Mesodermal cell (in vitro differentiated cells): ENCODE data around the gene TRPV3.
A peak's percentile ranks its signal among the peaks of the same experiment; 100 is the strongest.
"Not testable (repeated sequence)": the region's sequence is repeated elsewhere in the genome, so short reads cannot be mapped to it uniquely, and the experiment has no call there.

Source experiments
- H3K27ac ChIP-seq: 2 replicates; pipeline ENCODE4 v1.7.0; 2013; ENCODE audit warnings: mild to moderate bottlenecking, low read depth, low read length, moderate library complexity; ENCODE audit not compliant: severe bottlenecking
- H3K36me3 ChIP-seq: 2 replicates; pipeline ENCODE4 v1.7.1; 2013; ENCODE audit warnings: mild to moderate bottlenecking, low read length, moderate library complexity; ENCODE audit not compliant: control insufficient read depth, insufficient read depth
- H3K4me1 ChIP-seq: one replicate; pipeline ENCODE4 v1.7.1; 2013; ENCODE audit warnings: mild to moderate bottlenecking, low read length; ENCODE audit not compliant: insufficient read depth, control insufficient read depth, poor library complexity, severe bottlenecking
- H3K4me3 ChIP-seq: 2 replicates; pipeline ENCODE4 v1.7.0; 2013; ENCODE audit warnings: low read length, control low read depth, mild to moderate bottlenecking; ENCODE audit not compliant: insufficient read depth, poor library complexity, severe bottlenecking; ENCODE audit errors: extremely low read depth
- H3K9me3 ChIP-seq: 2 replicates; pipeline ENCODE4 v1.7.1; 2013; ENCODE audit warnings: mild to moderate bottlenecking, low read length, moderate library complexity; ENCODE audit not compliant: control insufficient read depth
- WGBS, 2 experiments: methylation state at CpG; one replicate each; pipeline ENCODE4 v1.1.5; 2013; ENCODE audit warnings: missing lambda C conversion rate in 2 of 2; ENCODE audit not compliant: insufficient coverage in 2 of 2; 5-methylcytosine and 5-hydroxymethylcytosine counted together

The TRPV3 gene

DNA sequence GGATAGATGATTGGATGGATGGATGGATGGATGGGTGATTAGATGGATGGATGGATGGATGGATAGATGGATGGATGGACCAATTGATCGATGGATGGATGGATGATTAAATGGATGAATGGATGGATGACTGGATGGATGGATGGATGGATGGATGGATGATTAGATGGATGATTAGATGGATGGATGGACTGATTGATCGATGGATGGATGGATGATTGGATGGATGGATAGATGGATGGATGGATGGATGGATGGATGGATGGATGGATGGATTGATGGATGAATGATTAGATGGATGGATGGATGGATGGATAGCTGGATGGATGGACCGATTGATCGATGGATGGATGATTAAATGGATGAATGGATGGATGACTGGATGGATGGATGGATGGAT, 38.1 kb downstream of the TRPV3 start:
- not testable (repeated sequence) for H3K4me1 ChIP-seq, H3K4me3 ChIP-seq, H3K36me3 ChIP-seq, H3K9me3 ChIP-seq, H3K27ac ChIP-seq
- 85 to 98% methylated on average over 4 of the region's 4 CpGs for WGBS, 2 experiments

DNA sequence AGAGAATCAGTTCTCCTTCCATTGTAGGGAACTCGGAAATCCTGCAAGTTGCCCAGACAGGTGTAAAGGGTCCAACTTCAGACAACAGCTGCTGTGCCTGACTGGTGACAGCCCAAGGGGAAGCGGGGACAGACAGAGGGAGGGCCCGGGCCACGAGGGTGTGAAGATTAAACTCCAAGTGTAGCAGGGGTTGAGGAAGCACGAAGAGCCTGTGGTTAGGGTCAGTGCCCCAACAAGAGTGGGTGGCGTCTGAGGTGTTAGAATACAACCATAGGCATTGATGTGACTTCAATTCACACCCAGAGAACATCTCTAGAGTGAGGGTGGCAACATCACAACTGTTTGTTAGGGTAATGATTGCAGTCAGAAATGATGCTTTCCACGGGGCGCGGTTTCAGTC, 42.7 kb downstream of the TRPV3 start:
- no peaks in the 10 kb centered on the region for H3K9me3 ChIP-seq
- H3K4me1 ChIP-seq, result peaks cover 5% of the 10 kb centered on the region
- H3K27ac ChIP-seq, result no peak overlapping the region
- no peak overlapping the region for H3K4me3 ChIP-seq
- WGBS, 2 experiments, result 89 to 96% methylated on average over 3 to 9 of the region's 9 CpGs
- H3K36me3 ChIP-seq, result no peaks in the 10 kb centered on the region

DNA sequence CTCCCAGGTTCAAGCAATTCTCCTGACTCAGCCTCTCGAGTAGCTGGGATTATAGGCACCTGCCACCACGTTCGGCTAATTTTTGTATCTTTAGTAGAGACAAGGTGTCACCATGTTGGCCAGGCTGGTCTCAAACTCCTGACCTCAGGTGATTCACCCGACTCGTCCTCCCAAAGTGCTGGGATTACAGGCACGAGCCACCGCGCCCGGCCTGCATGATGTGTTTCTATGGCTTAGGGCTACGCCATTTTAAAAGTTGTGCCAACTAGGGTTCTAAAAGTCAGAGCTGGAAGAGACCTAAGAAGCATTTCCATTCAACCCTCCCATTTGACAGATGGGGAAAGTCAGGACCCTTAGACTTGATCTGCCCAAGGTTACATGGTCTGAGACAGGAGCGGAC, 43.4 kb downstream of the TRPV3 start:
- H3K4me1 ChIP-seq, H3K4me3 ChIP-seq, H3K36me3 ChIP-seq, H3K27ac ChIP-seq, H3K9me3 ChIP-seq: not testable (repeated sequence)
- 95% methylated on average over 11 of the region's 11 CpGs for WGBS, 2 experiments

DNA sequence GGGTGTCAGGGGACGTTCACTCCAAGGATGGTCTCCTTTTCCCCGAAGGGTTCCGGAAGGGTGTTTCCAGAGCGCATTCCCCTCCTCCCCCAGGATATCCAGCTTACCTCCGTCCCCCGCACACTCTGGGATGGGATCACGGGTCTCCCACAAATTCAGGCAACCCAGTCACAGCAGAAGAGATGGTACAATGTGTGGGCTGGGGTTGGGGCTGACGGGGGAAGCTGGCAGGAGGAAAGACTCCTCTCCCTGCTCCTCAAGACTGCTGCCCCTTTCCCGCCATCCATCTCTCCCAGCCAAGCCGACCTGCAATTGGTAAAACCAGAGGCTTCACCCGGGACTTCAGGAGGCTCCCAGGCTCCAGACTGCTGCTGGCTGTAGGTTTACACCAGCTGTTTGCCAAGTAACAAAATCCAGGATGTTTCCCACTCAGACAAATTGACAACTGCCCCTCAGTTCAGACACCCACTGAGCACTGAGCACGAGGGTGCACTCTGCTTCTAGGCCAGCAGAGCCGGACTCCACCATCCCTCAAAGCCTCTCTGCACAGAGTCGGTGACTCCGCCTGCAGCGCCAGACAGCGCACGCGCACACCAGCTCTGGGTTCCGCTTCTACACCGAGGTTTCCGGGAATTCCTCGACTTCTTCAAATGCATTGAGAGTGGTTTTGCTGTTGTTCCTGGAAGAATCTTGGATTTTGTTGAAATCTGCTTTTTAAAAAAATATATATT, 44.1 kb downstream of the TRPV3 start:
- 84 to 85% methylated on average over 14 to 16 of the region's 23 CpGs for WGBS, 2 experiments
- H3K9me3 ChIP-seq, result no peaks in the 10 kb centered on the region
- H3K4me1 ChIP-seq, result peaks cover 5% of the 10 kb centered on the region
- no peak overlapping the region for H3K4me3 ChIP-seq
- H3K36me3 ChIP-seq, result no peaks in the 10 kb centered on the region
- peak overlapping the region; percentile 74 for H3K27ac ChIP-seq

DNA sequence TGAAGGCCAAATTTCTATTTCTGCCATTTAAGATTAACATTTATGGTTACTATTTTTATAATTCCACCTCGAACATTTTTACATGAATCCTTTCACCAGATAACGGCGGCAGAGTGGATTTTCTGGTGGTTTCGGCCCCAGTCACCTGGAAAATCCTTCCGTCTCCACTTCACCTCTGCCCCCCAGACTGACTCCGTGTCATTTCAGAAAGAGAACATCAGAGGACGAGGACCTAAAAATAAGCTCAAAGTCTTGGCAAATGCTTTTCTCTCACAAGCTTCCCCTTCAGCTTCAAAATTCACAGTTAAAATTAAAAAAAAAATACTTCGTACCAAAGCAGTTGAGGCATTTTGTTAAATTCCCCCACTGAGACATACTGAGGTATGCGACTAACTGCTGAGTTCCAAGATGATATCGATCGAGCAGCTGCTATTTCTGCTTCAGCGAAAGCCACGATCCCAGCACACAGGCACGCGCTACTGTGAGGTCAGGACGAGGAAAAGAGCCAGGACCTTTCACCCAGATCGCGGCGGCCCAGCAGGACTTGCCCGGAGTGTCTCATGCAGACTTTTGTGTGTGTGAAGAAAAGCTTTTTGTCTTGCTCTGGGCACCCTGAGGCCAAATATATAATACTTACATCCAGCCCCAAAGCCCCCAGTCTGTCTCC, 45.0 kb downstream of the TRPV3 start:
- Histone ChIP-seq H3K4me1 (peaks cover 5% of the 10 kb centered on the region), H3K27ac (peak overlapping the region; percentile 74), H3K9me3 (no peaks in the 10 kb centered on the region), H3K4me3 (no peak overlapping the region), H3K36me3 (no peaks in the 10 kb centered on the region)
- 46 to 79% methylated on average over 10 to 18 of the region's 20 CpGs for WGBS, 2 experiments

DNA sequence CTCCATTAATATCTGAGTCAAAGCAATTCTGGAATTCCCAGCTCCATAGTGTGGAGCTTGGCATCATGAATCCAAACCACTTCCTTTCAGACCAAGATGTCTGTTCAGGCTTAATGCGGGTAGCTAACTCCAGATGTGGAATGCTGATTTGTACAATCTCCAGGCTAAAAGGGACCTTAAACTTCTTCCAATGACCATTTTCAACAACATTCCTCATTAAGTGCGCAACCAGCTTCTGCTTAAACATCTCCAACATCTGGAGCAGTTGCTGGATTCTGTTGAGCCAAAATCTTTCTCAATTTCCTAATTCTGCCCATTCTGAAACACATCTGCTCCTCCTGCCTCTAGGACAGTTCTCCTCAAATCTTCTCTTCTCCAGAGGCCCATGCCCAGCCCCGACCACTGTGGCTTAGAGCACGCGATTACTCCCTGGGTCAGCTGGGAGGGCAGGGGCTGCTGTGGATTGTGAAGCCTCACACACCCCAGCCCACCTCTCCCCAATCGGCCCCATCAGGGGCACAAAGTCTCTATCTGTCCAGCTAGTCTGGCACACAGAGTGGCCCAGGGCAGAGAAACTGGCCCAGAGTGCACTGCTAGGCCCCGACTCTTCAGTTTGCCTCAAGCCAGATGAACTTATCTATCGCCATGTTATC, 45.6 kb downstream of the TRPV3 start:
- WGBS, 2 experiments, result 91 to 92% methylated on average over 4 to 5 of the region's 8 CpGs
- Histone ChIP-seq H3K4me1 (peaks cover 5% of the 10 kb centered on the region), H3K36me3 (no peaks in the 10 kb centered on the region), H3K27ac (peak overlapping the region; percentile 74), H3K9me3 (no peaks in the 10 kb centered on the region), H3K4me3 (no peak overlapping the region)

DNA sequence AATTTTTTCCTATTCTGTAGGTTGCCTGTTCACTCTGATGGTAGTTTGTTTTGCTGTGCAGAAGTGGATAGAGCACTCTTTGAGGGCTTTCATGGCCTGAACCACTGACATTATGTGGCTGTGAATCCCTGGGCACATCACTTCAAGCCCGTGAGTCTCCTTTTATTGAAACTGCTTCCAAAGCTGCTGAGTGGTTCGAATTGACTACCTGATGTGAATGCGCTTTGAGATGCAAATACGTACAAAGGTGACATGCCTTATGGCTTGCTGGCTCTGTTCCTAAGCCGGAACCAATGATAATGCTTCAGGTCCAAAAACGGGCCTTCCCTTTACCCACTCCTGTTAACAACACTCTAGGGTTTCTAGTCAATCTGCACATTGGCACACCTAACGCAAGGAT, 47.5 kb downstream of the TRPV3 start:
- no peaks in the 10 kb centered on the region for H3K36me3 ChIP-seq
- 75 to 78% methylated on average over 1 to 6 of the region's 7 CpGs for WGBS, 2 experiments
- peaks cover 5% of the 10 kb centered on the region for H3K4me1 ChIP-seq
- H3K4me3 ChIP-seq, result no peak overlapping the region
- H3K9me3 ChIP-seq, result no peaks in the 10 kb centered on the region
- H3K27ac ChIP-seq, result no peak overlapping the region

DNA sequence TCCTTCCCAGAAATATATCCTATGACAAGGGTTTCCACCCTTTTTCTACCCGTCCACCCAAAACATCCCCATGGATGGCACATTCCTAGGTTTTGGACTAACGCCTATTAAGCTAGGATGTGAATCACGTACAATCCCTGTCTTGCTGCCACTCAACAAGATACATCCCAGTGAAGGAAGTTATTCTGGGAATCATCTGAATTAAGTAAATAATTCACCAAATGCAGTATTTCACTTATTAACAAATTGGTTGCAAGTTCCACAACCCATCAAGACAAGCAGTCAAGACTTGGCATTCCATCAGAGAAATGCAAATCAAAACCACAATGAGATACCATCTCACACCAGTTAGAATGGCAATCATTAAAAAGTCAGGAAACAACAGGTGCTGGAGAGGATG, 49.7 kb downstream of the TRPV3 start:
- no peak overlapping the region for H3K4me3 ChIP-seq
- no peak overlapping the region for H3K27ac ChIP-seq
- peaks cover 1% of the 10 kb centered on the region for H3K4me1 ChIP-seq
- no peaks in the 10 kb centered on the region for H3K9me3 ChIP-seq
- H3K36me3 ChIP-seq, result no peaks in the 10 kb centered on the region
- 94% methylated on average over 3 of the region's 3 CpGs; no CpG with 5 or more reads in 1 of the 2 experiments for WGBS, 2 experiments

DNA sequence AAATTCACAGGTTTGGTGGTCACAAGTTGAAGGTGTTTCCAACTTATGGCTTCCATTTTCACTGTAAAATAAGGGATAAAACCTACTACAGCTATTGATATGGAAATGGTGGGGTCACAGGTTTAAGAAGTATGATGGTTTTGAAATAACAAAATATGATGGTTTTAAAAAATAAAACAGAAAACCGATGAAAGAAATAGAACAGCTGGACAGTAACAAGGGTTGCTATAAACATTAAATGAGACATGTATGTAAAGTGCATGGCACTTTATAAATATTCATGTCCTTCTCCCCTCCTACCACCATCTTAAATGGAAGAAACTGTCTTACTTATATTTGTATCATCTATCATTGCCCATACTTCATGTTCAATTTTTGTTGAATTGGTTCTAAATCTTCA, 50.5 kb downstream of the TRPV3 start:
- Histone ChIP-seq H3K4me3 (no peak overlapping the region), H3K4me1 (no peaks in the 10 kb centered on the region), H3K36me3 (no peaks in the 10 kb centered on the region), H3K9me3 (no peaks in the 10 kb centered on the region), H3K27ac (no peak overlapping the region)
- WGBS, 2 experiments, result 100% methylated on average over 1 of the region's 1 CpG; no CpG with 5 or more reads in 1 of the 2 experiments

DNA sequence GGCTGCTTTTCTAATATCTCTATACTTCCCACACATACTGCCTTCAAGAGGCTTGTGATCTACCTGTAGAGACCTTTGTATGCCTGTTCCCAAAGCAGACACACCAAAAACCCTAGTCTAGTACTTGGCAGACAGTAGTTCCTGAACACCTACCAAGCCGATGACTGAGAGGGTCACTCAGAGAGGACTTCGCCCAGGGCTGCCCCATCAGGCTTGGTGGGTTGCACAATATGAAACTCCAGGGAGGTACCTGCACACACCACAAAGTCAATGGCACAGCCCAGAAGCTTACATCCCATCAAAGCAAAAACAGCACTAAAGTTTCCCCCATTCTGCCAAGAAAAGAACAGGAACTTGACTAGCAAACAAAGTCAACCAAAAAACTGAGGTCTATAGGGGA, 51.6 kb downstream of the TRPV3 start:
- Histone ChIP-seq H3K9me3 (no peaks in the 10 kb centered on the region), H3K36me3 (no peaks in the 10 kb centered on the region), H3K27ac (no peak overlapping the region), H3K4me1 (no peaks in the 10 kb centered on the region), H3K4me3 (no peak overlapping the region)
- 100% methylated on average over 1 of the region's 2 CpGs for WGBS, 2 experiments

DNA sequence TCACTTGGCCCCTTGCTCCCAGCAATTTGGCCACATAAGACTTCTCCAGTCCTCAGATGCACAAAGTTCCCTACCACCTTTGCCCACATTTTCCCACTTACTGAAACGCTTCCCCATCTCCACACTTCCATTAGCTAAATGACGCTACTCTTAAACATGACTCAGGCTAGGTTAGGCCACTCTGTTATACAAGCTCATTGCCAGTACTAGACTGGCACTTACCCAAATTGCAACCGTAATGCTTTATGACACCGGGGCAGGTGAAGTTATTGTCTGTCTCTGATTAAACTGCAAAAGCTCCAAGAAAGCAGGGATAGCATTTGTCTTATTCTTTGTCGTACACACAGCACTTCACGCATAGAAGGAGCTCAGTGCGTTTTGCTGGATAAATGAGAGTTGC, 52.6 kb downstream of the TRPV3 start:
- no peaks in the 10 kb centered on the region for H3K4me1 ChIP-seq
- 95 to 98% methylated on average over 7 of the region's 7 CpGs for WGBS, 2 experiments
- no peak overlapping the region for H3K27ac ChIP-seq
- H3K36me3 ChIP-seq, result no peaks in the 10 kb centered on the region
- no peak overlapping the region for H3K4me3 ChIP-seq
- H3K9me3 ChIP-seq, result no peaks in the 10 kb centered on the region
